Measurements from ENCODE around the gene HIGD1A.
A peak's percentile ranks its signal among the peaks of the same experiment; 100 is the strongest.

HIGD1A gene

DNA sequence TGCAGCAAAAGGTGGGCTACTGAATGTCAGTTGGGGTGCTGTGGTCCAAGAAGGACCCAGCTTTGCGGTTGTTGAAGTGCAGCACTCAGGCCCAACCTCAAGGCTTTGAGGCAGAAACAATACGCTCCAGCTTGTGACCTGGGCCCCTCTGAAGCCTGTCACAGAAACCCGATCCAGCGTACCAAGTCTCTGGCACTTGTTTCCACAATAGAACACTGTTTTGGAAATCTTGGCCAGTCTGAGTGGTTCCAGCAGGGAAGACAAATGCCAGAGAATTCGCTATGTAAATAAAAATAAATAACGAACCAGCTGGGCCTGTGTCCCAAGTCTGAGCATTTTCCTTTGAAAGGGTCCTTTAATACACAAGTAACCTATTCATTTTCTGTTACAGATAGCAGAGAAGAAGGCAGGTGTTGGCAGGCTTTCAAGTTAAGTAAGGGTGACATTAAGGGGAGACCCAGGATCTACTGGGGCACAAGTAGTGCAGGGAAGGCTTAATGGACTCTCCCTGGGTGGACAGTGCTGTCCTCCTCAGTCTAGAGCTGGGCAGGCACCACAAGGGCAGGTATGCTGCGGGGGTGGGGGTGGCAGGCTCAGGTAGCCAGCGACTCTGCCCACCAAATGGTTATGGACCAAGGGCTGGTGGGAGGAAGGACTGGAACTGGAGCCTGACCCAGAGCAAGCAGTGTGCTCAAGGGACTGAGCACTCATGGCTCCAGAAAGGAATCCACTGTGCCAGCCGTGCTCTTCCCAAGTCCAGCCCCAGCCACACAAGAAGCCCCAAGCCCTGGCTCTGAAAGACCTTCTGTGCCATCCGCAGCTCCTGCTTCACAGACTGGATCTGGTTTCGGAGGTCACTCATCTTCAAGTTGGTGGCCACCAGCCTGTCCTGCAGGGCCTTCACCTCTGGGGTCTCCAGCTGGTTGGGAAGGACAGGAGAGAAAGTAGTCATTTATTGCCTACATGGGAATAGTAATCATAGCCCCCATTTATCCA lies 57.5 kb downstream of the HIGD1A start:
- DNase-seq = peak in 17 of 42 donors; percentile 35 to 73 (median 58)
- intact Hi-C loops (cut with DNase I) = loop anchor here (5.0 kb wide), 2 partner anchors 94 to 164 kb away; partner anchors contain the start of genes SEC22C and ZBTB47

DNA sequence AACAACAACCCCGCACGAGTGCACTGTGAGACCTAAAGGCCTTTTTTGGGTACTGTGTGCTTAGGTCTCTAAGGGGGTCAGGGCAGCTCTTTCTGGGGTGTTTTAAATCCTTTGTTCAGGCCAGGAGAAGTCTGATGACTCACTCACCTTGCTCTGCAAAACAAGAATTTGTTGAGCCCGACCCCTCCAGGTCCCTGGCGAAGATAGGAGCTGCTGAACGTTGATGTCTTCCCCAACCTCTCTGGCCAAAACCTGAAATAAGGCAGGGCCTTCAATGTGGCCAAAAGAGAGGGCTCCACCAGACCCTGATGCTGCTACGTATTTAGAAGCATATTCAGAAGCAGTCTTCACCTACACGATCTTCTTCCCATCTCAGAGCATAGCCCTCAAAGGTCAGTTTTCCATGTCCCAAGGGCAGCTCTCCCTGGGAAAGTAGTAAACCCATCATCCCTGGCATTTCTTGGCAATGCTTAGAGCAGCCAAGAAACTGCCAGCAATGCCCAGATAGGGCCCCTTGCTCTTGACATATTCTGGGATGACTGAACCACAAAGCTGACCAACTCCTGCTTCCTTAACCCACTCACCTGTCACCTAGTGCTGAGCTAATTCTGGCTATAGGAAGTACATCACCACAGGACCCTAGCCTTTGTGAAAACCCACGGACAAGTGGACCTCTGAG lies 58.4 kb downstream of the HIGD1A start:
- peak in 6 of 42 donors; percentile 6 to 44 (median 23) for DNase-seq
- intact Hi-C loops (cut with DNase I) = loop anchor here (5.0 kb wide), 2 partner anchors 94 to 164 kb away; partner anchors contain the start of genes SEC22C and ZBTB47

DNA sequence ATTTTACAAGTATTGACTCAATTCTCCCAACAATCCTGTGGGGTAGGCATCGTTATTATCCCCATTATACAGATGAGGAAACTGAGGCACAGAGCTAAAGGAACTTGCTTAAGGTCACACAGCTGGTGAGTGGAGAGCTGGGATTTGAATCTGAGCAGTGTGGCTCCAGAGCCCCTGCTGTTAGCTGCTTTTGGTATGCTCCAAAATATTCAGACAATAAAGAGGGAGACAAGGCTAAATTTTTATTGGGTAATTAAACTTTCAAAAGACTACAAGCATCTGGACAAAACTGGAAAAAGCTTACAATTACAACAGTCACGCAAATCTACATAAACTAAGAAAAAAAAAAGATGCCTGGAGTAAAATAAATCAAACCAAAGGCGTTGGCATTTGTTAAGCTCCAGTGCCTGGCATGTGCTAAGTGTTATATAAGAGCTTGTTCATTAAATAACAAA lies 59.0 kb downstream of the HIGD1A start:
- intact Hi-C loops (cut with DNase I) = loop anchor here (5.0 kb wide), 2 partner anchors 93 to 163 kb away; partner anchors contain the start of genes SEC22C and ZBTB47
- peak in 4 of 42 donors; percentile 2 to 30 (median 17) for DNase-seq

DNA sequence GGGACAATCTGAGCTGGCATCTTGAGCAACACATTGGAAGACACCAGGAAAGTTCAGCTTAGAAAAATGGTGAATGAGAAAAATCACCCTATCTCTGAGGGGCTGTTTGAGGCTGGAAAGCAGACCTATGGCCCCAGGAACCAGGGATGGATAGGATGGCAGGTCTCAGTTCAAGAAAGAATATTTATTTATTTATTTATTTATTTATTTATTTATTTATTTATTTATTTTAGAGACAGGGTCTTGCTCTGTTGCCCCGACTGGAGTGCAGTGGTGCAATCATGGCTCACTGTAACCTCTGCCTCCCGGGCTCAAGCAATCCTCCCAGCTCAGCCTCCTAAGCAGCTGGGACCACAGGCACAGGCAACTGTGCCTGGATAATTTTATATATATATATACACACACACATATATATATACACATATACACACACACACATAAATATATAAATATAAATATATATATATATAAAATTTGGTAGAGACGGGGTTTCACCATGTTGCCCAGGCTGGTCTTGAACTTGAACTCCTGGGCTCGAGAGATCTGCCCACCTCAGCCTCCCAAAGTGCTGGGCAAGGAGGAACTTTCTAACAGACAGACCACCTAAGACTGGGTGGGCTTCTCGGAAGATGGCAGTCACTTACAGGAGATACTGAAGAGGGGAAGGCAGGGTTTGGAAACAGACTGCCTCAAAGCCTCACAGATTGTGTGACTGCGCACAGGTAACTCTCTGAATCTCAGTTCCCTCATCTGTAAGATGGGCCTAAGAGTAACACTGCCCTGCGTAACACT lies 60.9 kb downstream of the HIGD1A start:
- DNase-seq = peak in 7 of 42 donors; percentile 5 to 37 (median 26)
- intact Hi-C loops (cut with DNase I) = no loop called here

DNA sequence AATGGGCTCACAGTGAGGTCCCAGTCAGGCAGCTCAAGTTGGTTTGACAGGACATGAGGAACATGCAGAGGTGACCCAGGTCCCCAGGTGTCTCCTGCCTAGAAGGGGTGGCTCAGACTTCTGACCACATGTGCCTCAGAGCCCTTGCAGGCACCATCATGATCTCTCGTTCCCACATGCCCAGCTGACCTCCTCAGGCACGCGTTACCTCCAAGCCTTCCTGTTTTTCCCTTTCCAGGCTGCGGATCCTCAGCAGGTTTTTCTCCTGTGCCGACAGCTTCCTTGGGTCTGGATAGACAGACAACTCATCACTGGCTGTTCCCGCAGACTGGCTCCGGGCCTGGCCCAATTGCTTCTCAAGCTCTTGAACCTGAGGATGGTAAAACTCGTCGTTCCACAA lies 61.6 kb downstream of the HIGD1A start:
- peak in 5 of 42 donors; percentile 6 to 40 (median 24) for DNase-seq
- intact Hi-C loops (cut with DNase I) = no loop called here

DNA sequence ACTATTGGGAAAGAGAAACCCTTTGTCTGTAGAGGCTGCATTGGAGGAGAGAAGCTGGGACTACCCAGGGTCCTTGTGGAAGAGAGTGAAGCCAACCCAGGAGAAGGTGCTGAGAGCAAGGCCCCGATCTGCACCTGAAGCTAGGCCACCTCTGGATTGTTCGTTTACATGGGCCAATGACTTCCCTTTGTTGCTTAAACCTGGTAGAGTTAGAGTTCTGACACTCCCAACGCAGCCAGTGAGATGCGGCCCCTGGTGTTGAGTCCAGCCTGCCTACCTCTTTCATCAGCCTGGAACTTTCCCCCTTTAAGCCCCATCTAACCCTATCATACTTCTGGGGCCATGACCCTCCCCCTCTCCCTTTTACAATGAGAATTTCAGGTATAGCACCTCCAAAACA lies 62.0 kb downstream of the HIGD1A start:
- DNase-seq = peak in 6 of 42 donors; percentile 2 to 36 (median 22)
- intact Hi-C loops (cut with DNase I) = no loop called here

DNA sequence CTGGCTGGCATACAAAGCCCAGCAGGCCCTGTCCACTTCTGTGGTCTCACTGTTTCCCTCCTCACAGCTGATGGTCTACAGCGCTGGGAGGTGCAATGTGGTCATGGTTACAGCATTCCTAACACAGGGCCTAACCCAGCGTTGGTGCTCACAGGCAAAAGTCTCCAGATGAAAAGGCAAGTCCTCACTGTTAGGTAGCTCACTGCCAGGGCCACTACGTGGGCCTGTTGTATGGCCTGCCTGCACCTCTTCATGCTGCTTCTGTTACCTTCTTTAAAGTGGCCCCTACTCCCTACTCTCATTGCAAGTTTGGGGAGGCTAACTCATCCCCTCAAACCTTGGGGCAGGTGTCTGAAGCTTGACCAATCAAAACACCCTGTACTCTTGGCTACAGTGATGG lies 62.5 kb downstream of the HIGD1A start:
- peak in 6 of 42 donors; percentile 1 to 41 (median 20) for DNase-seq
- intact Hi-C loops (cut with DNase I) = no loop called here

DNA sequence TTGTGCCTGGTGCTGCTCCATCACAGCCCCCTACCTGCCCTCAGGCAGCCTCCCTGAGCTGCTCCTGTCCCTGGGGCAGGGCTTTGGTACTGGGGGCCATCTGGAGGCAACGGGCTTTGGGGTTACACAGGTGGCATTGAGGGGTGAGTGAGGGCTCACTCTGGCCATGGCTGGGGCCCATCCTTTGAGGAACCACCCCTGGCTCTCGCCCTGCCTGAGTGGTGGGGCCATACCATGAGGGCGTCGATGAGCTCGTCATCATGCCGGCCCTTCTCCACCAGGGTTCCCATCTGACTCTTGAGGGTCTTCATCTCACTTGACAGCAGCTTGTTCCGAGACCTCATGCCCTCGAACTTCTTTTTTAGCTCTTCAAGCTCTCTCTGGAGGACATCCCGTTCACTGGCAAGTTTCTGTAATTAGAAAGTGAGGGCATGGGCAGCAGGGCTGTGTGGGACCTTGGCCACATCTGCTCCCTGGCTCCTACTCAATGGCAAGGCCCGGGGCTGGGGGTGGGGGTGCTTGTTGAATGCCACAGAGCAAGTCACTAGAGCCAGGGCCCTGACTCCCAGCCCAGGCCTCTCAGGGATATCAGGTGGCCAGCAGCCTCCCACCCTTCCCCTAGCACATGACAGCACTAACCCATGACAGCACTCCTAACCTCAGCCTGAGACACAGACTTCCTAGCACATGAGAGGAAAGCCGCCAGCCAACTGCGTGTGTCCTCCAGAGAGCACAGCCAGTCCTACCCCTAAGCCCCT lies 64.7 kb downstream of the HIGD1A start:
- intact Hi-C loops (cut with DNase I) = no loop called here
- peak; percentile 74 to 98 (median 86) for DNase-seq

DNA sequence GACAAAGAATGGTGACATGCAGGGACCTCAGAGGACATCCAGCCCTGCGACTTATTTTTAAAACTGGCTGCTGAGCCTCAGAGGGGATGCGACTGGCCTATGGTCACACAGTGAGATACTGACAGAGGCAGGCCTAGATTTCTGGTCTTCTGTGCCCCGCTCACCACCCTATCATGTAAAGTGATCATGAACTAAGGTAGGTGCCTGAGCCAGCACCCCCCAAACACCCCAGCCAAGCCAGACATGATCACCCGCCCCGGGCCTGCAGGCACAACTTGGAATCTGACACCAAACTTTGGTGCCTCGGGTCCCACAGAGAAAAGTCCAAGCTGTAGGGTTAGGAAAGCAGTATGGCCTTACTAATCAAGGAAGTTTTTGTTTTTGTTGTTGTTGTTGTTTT lies 67.8 kb downstream of the HIGD1A start:
- intact Hi-C loops (cut with DNase I) = no loop called here
- DNase-seq = no peak

DNA sequence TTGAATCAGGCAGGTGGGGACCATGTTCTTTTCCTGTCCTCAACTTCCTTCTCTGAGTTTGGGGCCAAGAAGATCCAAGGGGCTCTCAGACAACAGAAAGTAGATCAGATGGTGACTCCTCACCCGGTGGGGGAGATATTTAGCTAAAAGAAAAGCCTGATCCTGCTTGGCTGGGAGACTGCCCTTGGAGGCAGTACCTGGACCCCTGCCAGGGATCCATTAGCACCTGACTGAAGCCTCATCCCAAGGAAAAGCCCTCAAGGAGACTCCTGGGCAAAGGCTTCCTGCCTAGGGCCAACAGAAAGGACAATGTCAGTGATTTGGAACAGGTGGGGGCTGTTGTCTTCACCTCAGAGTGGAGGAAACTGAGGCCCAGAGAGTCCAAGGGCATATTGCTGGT lies 68.2 kb downstream of the HIGD1A start:
- peak in 2 of 42 donors; percentile 4 to 41 for DNase-seq

DNA sequence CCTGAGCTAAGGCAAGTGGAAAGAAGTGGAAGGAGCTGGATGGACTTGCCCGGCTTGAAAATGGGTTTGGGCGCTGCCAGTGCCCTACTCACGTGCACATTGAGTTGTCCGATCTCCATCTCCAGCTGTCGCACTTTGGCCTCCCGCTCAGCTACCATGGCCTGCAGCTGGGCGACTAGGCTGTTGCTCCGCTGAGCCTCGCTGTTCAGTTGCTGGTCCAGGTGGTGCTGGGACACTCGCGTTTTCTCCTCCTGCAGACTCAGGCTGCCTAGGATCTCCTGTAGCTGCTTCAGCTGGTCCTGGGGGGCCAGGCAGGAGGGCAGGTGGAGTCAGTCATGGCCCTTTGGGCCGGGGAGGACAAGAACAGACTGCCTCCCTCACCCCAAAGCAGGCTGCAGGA lies 68.7 kb downstream of the HIGD1A start:
- peak in 4 of 42 donors; percentile 2 to 39 (median 19) for DNase-seq
- intact Hi-C loops (cut with DNase I) = no loop called here

More for the DNA sequence above, 68.2 kb downstream of the HIGD1A start:
- intact Hi-C loops (cut with DNase I) = no loop called here

DNA sequence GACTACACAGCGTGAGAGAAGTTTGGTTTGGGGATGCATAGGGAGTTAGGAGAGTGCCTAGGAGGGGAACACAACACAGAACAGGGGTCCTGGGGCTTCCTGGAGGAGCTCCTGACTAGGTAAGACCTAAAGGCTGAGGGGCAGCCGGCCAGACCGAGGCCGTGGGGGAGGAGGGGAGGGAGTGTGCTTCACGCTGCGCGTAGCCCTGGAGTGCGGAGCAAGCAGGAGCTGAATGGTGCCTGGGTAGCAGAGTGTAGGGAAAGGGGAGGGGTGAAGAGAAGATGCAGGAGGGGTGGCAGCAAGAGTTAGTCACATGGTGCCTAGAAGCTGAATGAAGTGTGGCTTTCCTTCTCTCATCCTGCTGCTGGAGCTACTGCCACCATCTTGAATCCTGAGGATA lies 69.3 kb downstream of the HIGD1A start:
- intact Hi-C loops (cut with DNase I) = no loop called here
- peak in 3 of 42 donors; percentile 10 to 36 (median 27) for DNase-seq

DNA sequence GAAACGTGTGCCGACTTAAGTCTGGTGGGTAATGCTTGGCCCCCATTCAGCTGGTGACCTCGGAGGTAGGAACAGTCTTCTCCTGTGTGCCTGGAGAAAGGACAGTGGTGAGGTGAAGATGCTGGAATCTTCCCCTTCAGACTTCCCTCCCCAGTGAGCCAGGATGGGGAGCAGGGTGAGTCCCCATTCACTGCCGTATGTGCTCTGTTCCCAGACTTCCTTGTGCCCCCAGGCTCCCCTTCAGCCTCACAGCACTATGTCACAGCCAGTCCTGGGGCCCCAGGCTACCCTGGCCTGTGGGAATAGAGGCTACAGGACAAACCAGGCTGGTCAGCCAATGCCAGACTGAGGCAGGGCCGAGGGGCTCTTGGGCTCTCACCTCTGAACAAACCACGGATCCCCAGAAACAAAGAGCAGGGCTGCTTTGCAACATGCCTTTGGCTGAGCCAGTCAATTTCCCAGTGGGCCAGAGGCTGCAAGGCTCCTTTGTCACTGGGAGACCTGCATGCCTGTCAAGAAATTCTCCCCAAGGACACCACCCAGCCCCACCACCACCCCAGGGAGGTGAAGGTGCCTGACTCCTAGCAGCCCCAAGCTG lies 69.9 kb downstream of the HIGD1A start:
- DNase-seq = peak in 6 of 42 donors; percentile 11 to 63 (median 32)
- intact Hi-C loops (cut with DNase I) = no loop called here

DNA sequence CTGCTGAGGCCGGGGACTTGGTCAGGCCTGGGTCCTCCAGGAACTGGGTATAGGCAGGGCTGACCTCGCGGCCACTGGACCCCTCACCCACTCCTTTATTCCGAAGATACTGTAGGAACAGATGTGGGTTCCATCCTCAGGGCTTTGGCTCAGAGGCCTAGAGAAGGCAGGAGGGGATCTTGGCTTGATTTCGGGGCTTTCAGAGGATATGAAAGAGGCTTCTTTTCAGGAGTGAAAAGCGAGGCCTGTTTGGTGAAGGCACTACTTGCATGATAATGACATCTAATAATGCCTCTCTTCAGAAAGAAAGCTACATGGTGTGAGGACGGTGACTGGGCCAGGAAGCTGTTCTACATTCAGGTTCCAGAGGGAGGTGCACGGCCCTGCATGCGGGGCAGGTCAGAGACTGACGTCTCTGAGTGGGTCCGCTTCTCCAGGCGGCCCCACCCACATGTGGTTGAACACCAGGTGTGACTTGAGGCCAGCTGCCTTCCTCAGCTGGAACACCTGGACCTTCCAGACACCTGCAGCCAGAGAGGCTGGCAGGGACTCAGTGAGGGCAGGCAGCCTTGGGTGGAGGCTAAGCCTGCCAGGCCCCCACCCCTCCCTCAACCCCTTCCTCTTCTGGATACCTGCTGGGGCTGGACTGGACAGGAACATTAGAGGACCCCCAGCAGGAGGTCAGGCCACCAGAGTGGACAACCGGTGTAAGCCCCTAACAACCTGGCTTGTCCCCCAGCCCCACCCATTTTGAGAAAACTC lies 70.6 kb downstream of the HIGD1A start:
- intact Hi-C loops (cut with DNase I) = no loop called here
- peak in 38 of 42 donors; percentile 51 to 94 (median 79) for DNase-seq
